GM23338 (cell line): ENCODE measurements around the gene EXOC2.

Experiments used
- CREB1 ChIP-seq: fragments of 250-450 bp; sonication (Bioruptor Pico); IDR thresholded peaks from 2 replicates; pipeline ENCODE4 v1.5.0; 2020; ENCODE audit warnings: low read depth, mild to moderate bottlenecking, moderate library complexity
- CTCF ChIP-seq, 2 experiments: fragments of 200-600 bp in 1 of 2; sonication (generic) in 1 of 2; conservative IDR thresholded peaks; 2 replicates each; pipeline versions ENCODE4 v1.5.1 to v1.6.1; 2016 to 2017; ENCODE audit warnings: antibody characterized with exemption in 2 of 2, low read depth in 2 of 2, mild to moderate bottlenecking in 2 of 2, moderate library complexity in 1 of 2
- EZH2 ChIP-seq: fragments of 200-600 bp; sonication (generic); IDR thresholded peaks from one replicate; pipeline ENCODE4 v1.8.0; 2017; ENCODE audit warnings: antibody characterized with exemption, mild to moderate bottlenecking, low read depth; ENCODE audit not compliant: unreplicated experiment
- POLR2AphosphoS5 ChIP-seq: IDR thresholded peaks from 2 replicates; pipeline ENCODE4 v1.6.1; 2016; ENCODE audit warnings: antibody characterized with exemption, low read depth
- REST ChIP-seq: IDR thresholded peaks from one replicate; pipeline ENCODE4 v1.6.1; 2018; ENCODE audit warnings: antibody characterized with exemption; ENCODE audit not compliant: unreplicated experiment
- STAT1 ChIP-seq: IDR thresholded peaks from one replicate; pipeline ENCODE4 v1.6.1; 2016; ENCODE audit warnings: antibody characterized with exemption; ENCODE audit not compliant: unreplicated experiment

- TF ChIP-seq CTCF (conservative IDR thresholded peaks at IDR 0.05; ENCODE audit: low read depth in 2 of 2): no peak
- TF ChIP-seq EZH2: no peak
- no peak for TF ChIP-seq REST
- TF ChIP-seq POLR2AphosphoS5: no peak
- no peak for TF ChIP-seq CREB1
- no peak for TF ChIP-seq STAT1
Measured at GRCh38 chr6:466564-466963, 226.4 kb downstream of the EXOC2 start.
